ENCODE measurements around the gene SOAT2. TPM values are rescaled to one million over a fixed set of nuclear protein-coding genes. Genes with fewer than 3 reads are reported as not detected.

Gene SOAT2
- total RNA-seq, 1 donor from 2014 or later, result not detected

- H3F3A ChIP-seq (ENCODE audit: low read depth), result peaks cover 26% of the 10 kb centered on the region
- peaks cover 10% of the 10 kb centered on the region for H4K20me1 ChIP-seq (ENCODE audit: low read depth)
- Mint-ChIP-seq H3K4me3 (no peak overlapping the region), H3K27ac (no peak overlapping the region), H3K36me3 (peaks cover 23% of the 10 kb centered on the region), H3K4me1 (peaks cover 30% of the 10 kb centered on the region), H3K9me3 (peaks cover 4% of the 10 kb centered on the region), H3K27me3 (ENCODE audit: insufficient read depth, low read depth) (peaks cover 7% of the 10 kb centered on the region)
- H3K9me3 ChIP-seq (ENCODE audit: low read depth), result no peaks in the 10 kb centered on the region
- H3K27me3 ChIP-seq, result peaks cover 20% of the 10 kb centered on the region
- peaks cover 16% of the 10 kb centered on the region for H3K4me1 ChIP-seq
- no peaks in the 10 kb centered on the region for H3K79me2 ChIP-seq (ENCODE audit: low read depth)
- H3K36me3 ChIP-seq, result no peaks in the 10 kb centered on the region
- TF ChIP-seq, protein P1, sequence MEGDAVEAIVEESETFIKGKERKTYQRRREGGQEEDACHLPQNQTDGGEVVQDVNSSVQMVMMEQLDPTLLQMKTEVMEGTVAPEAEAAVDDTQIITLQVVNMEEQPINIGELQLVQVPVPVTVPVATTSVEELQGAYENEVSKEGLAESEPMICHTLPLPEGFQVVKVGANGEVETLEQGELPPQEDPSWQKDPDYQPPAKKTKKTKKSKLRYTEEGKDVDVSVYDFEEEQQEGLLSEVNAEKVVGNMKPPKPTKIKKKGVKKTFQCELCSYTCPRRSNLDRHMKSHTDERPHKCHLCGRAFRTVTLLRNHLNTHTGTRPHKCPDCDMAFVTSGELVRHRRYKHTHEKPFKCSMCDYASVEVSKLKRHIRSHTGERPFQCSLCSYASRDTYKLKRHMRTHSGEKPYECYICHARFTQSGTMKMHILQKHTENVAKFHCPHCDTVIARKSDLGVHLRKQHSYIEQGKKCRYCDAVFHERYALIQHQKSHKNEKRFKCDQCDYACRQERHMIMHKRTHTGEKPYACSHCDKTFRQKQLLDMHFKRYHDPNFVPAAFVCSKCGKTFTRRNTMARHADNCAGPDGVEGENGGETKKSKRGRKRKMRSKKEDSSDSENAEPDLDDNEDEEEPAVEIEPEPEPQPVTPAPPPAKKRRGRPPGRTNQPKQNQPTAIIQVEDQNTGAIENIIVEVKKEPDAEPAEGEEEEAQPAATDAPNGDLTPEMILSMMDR (IDR thresholded peaks at IDR 0.05), result no peak
- no peak for TF ChIP-seq EZH2 (IDR thresholded peaks at IDR 0.05)
- TF ChIP-seq EZH2phosphoT487 (IDR thresholded peaks at IDR 0.05), result no peak
- no peak overlapping the region for H3K4me3 ChIP-seq
- no peak overlapping the region for H3K9ac ChIP-seq
- no peak for DNase-seq (ENCODE audit: low spot score)
- H2AFZ ChIP-seq (replicated peaks), result no peak overlapping the region
- H3K27ac ChIP-seq, result no peak overlapping the region
- H3K4me2 ChIP-seq, result no peak overlapping the region
Observed at GRCh38 chr12:53077030-53077429, 26.3 kb upstream of the SOAT2 start.

DNA sequence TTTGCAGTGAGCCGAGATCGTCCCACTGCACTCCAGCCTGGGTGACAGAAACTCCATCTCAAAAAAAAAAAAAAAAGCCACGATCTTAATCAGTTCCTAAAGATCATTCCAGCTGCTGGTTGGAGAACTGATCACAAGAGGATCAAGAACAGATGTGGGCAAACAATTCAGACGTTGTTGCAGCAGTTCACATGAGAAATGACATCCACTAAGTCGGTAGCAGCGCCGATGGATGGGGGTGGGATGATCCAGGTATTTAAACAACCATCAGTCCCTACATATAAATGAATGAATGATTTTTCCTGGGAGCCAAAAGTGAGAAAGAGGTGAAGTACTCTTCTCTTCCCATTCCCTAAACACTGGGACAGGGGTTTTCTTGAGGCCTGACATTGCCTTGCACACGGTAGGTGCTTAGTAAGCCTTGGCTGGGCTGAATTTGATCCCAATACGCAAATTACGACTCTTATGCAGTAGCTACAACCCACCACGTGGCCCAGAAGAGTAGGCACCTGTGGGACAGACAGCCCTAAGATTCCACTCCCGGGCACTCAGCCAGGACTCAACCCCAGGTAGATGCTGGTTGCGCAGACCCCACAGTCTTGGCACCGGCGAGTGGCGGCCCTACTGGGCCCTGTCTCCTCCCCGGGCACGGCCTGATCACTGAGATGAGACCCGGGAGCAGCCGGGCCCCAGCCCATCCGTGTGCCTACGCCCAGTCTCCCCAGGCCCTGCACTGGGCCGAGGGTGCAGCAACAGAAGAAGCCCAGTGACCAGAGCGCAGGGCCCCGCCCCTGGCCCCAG is 24.7 kb upstream of the SOAT2 start:
- peaks cover 4% of the 10 kb centered on the region for H3K9me3 Mint-ChIP-seq
- peaks cover 17% of the 10 kb centered on the region for H3F3A ChIP-seq (ENCODE audit: low read depth)
- peaks cover 18% of the 10 kb centered on the region for H3K36me3 Mint-ChIP-seq
- H3K4me1 ChIP-seq, result peaks cover 6% of the 10 kb centered on the region
- DNase-seq (ENCODE audit: low spot score), result no peak
- H3K4me2 ChIP-seq, result peak overlapping the region; percentile 87
- H3K27ac ChIP-seq, result no peak overlapping the region
- peak overlapping the region; percentile 35 for H3K9ac ChIP-seq
- no peaks in the 10 kb centered on the region for H4K20me1 ChIP-seq (ENCODE audit: low read depth)
- peaks cover 18% of the 10 kb centered on the region for H3K4me1 Mint-ChIP-seq
- TF ChIP-seq, protein P1 (IDR thresholded peaks at IDR 0.05), result no peak
- no peak for TF ChIP-seq EZH2phosphoT487 (IDR thresholded peaks at IDR 0.05)
- no peak for TF ChIP-seq EZH2 (IDR thresholded peaks at IDR 0.05)
- no peaks in the 10 kb centered on the region for H3K36me3 ChIP-seq
- H3K79me2 ChIP-seq (ENCODE audit: low read depth), result no peaks in the 10 kb centered on the region
- H3K4me3 ChIP-seq, result peak overlapping the region; percentile 55
- peaks cover 7% of the 10 kb centered on the region for H3K27me3 Mint-ChIP-seq (ENCODE audit: insufficient read depth, low read depth)
- H3K27me3 ChIP-seq, result peaks cover 27% of the 10 kb centered on the region
- peak overlapping the region; percentile 92 for H3K4me3 Mint-ChIP-seq
- H3K27ac Mint-ChIP-seq, result no peak overlapping the region
- H2AFZ ChIP-seq (replicated peaks), result peak overlapping the region; percentile 47
- H3K9me3 ChIP-seq (ENCODE audit: low read depth), result no peaks in the 10 kb centered on the region

DNA sequence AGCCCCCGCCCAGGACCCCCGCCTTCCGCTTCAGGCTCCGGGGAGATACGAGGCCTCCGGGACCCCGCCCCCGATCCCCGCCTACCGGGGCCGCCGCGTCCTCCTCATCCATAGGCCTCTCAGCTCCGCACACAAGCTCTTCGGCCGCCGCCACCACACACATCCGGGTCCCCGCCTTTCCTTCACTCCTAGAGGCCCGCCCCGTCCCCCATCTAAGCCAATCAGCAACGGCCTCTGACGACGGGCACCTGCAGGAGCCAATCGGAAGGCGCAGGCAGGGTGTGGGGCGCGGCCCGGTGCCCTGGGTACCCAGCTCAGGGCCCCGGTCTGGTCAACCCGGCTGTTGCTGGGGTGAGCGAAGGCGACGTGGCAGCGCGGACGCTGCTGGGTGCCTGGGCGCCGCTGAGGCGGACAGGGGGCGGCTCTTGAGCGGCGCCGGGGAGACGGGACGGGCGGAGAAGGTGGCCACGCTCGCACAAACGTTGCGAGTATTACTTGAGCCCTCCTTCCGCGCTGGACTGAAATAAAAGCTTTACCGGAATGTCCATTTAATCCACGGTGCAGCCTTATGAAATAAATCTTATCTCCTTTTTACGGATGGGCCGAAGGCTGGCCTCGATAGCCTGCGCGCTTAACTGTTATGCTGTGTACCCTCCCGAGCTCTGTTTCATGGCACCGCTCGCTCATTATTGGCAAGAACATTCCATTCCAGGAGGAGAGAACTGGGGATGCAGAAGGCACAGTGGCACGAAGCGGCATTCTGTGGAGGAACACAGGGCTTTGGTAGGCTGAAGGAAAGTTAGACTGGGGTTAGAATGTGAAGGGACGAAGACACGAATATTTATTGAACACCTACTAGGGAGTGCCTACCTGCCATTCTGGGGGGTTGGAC is 23.8 kb upstream of the SOAT2 start, which contains the start of gene SPRYD3:
Gene SPRYD3 (minus strand): TSS at position 165 of the 892 bp plus-strand sequence. CDS start 57 bp downstream, at position 108.
- peaks cover 16% of the 10 kb centered on the region for H3K4me1 Mint-ChIP-seq
- Histone ChIP-seq H3K4me1 (peaks cover 6% of the 10 kb centered on the region), H2AFZ (replicated peaks) (peak within 1 kb of the TSS; percentile 50)

More for the DNA sequence above, 23.8 kb upstream of the SOAT2 start, which contains the start of gene SPRYD3:
- Histone ChIP-seq H3K4me3 (peak within 1 kb of the TSS; percentile 55), H3K9ac (peak within 1 kb of the TSS; percentile 35), H3K36me3 (no peaks in the 10 kb centered on the region), H3K27me3 (peaks cover 34% of the 10 kb centered on the region), H3K27ac (no peak within 1 kb of the TSS), H3F3A (ENCODE audit: low read depth) (peaks cover 17% of the 10 kb centered on the region), H3K9me3 (ENCODE audit: low read depth) (no peaks in the 10 kb centered on the region), H3K79me2 (ENCODE audit: low read depth) (no peaks in the 10 kb centered on the region), H4K20me1 (ENCODE audit: low read depth) (no peaks in the 10 kb centered on the region), H3K4me2 (peak within 1 kb of the TSS; percentile 87)
- TF ChIP-seq, protein P1 (IDR thresholded peaks at IDR 0.05), result no peak
- TF ChIP-seq EZH2phosphoT487 (IDR thresholded peaks at IDR 0.05) (no peak), EZH2 (IDR thresholded peaks at IDR 0.05) (no peak)
- H3K9me3 Mint-ChIP-seq, result peaks cover 4% of the 10 kb centered on the region
- H3K4me3 Mint-ChIP-seq, result peak within 1 kb of the TSS; percentile 92
- H3K27me3 Mint-ChIP-seq (ENCODE audit: insufficient read depth, low read depth), result peaks cover 7% of the 10 kb centered on the region
- H3K36me3 Mint-ChIP-seq, result peaks cover 10% of the 10 kb centered on the region
- peak; percentile 98 for DNase-seq (ENCODE audit: low spot score)
- peak within 1 kb of the TSS; percentile 78 for H3K27ac Mint-ChIP-seq
